Tibial nerve (tissue), 3 donors: ENCODE results near the gene CUL9.

Experiments
- EP300 ChIP-seq, 2 donors: sonication (generic); formaldehyde crosslinking; IDR thresholded peaks; one replicate each; pipeline ENCODE4 v1.6.1; 2017; ENCODE audit warnings: antibody characterized with exemption in 2 of 2, mild to moderate bottlenecking in 1 of 2
- POLR2A ChIP-seq, 2 donors: fragments of 450-650 bp; IDR thresholded peaks; one replicate each; pipeline ENCODE4 v1.6.1; 2017; ENCODE audit warnings: antibody characterized with exemption in 2 of 2, mild to moderate bottlenecking in 2 of 2, moderate library complexity in 2 of 2

DNA sequence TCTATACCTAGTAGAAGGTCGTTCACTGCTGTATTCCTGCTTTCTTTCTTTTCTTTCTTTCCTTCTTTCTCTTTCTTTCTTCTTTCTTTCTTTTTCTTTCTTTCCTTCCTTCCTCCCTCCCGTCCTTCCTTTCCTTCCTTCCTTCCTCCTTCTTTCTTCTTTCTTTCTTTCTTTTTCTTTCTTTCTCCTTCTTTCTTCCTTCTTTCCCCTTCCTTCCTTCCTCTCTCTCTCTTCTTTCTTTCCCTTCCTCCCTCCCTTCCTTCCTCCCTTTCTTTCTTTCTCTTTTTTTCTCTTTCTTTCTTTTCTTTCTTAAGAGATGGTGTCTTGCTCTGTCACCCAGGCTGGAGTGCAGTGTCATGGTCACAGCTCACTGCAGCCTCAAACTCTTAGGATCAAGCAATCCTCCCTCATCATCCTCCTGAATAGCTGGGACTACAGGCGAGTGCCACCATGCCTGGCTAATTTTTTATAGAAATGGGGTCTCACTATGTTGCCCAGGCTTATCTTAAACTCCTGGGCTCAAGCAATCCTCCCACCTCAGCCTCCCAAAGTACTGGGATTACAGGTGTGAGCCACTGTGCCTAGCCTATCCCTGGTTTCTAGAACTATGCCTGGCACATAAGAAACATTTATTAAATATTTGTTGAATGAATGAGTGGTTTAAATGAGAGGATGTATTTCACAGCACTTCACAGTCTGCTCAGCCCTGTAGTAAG, 49.9 kb downstream of the CUL9 start:
- TF ChIP-seq EP300 (IDR thresholded peaks at IDR 0.05) (no peak), POLR2A (IDR thresholded peaks at IDR 0.05) (no peak)
